ENCODE results near the gene NUDT15.

- TF ChIP-seq CTCF (IDR thresholded peaks at IDR 0.05) (no peak), POLR2A (IDR thresholded peaks at IDR 0.05) (no peak)
Observed at GRCh38 chr13:48050550-48050949, 13.0 kb downstream of the NUDT15 start.
